HG02938 (cell line): ENCODE measurements around the gene STOX2.

ENCODE experiments used
- ATAC-seq: cut with Tn5 transposase; IDR thresholded peaks from one replicate; pipeline ENCODE4 v1.9.1; 2021; ENCODE audit warnings: mild to moderate bottlenecking, moderate library complexity; ENCODE audit not compliant: unreplicated experiment

The STOX2 gene, protein sequence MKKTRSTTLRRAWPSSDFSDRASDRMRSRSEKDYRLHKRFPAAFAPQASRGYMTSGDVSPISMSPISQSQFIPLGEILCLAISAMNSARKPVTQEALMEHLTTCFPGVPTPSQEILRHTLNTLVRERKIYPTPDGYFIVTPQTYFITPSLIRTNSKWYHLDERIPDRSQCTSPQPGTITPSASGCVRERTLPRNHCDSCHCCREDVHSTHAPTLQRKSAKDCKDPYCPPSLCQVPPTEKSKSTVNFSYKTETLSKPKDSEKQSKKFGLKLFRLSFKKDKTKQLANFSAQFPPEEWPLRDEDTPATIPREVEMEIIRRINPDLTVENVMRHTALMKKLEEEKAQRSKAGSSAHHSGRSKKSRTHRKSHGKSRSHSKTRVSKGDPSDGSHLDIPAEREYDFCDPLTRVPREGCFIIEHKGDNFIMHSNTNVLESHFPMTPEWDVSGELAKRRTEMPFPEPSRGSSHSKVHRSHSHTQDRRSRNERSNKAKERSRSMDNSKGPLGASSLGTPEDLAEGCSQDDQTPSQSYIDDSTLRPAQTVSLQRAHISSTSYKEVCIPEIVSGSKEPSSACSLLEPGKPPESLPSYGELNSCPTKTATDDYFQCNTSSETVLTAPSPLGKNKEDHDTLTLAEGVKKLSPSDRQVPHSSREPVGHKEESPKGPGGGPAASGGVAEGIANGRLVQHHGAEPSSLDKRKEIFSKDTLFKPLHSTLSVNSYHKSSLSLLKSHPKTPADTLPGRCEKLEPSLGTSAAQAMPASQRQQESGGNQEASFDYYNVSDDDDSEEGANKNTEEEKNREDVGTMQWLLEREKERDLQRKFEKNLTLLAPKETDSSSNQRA (N-terminal part only)

DNA sequence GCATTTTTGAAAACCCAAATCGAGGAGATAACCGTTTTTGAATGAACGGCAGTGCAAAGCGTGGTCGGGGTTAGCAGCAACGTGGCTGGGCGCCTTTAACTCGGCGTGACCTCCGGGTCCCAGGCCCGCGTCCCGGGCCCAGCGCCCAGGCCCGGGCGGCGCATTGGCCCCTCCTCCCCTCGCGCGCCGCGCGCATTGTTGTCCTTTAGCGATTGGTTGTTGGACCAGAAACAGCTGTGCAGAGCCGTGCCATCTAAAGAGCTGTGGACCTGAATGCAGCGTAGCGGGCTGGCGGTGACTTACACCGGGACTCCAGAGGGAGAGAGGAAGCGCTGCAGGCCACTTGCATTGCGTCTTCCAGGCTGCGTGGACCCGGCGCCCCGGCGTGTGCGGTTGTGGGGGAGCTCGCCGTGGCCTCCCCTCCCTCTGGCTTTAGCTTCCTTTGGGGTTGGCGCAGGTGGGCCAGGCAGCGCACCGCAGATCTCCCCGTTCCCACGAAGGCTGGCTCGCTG, at the start of gene STOX2:
STOX2 (plus strand) TSS at position 227 of the 512 bp plus-strand sequence. CDS start 1,484 bp downstream, outside the sequence.
- no peak for ATAC-seq

DNA sequence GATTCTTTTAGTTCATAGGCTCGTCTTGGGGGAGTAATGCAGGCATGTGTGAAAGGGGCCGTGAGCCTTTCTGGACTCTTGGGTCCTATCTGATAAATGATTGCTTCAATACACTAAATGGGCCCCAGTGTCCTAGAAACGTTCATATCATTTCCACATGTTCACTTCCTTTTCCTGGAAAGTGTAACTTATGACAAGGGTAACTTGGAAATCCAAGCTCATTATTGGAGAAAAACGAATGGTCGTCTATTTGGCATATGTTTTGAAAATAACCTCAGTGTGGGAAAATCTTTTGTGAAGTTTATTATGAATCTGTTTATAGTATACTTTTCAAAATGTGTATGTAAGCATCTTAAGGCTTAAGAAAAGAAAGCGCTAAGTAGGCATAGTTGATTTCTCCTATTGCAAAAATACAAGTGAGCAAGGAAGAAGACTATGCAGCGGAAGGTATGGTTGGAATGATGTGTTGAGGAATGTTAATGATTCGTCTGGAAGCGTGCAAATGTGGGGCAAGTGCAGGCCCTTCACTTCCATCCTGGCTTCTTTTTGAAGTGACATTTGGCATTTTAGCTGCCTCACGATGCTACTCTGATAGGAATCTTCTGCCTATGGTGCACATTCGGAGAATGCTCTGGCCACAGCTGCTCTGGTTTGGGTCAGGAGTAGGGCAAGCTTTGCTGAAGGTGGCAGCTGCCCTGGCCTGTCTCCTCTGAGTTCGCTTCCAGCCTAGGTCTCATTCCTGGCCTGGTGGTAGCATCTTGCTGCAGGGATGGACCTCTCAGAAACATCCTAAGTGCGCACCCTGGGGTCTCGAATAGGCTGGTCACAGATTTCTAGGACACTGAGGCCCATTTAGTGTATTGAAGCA, 49.5 kb upstream of the STOX2 start:
- ATAC-seq, result no peak

DNA sequence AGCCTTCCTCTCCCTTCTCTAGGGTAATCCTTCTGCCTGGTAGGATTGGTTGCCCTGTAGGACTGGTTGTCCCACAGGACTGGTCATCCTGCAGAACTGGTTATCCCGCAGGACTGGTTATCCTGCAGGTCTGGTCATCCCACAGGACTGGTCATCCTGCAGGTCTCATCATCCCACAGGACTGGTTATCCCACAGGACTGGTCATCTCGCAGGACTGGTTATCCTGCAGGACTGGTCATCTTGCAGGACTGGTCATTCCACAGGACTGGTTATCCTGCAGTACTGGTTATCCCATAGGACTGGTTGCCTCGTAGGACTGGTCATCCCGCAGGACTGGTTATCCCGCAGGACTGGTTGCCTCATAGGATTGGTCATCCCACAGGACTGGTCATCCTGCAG, 48.1 kb upstream of the STOX2 start:
- ATAC-seq, result no peak

DNA sequence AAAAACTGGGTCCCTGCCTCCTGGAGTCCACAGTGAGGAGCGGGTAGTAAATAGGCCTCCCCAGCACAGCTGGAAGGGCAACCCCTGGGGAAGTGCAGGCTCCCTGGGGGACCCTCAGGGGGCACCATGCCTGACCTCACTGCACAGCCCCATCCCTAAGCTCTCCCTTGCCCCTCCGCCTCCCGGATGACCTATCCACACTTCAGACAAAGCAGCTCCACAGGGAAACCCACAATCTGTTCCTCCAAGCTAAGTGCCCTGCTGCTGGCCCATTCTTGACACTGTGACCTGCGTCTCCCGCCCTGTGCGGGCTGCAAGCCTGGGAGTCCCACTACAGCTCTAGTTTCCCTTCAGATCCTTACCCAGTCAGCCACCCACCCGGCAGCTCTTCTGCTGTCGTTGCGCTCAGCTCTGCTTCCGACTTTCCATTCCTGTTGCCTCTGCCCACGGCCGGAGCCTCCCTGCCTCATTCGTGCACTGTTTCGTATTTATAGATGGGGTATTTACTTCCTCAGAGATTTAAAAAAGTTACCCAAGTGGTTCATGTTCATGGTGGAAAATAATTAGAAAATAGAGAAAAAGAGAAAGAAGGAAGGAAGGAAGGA, 47.0 kb upstream of the STOX2 start:
- ATAC-seq, result no peak

DNA sequence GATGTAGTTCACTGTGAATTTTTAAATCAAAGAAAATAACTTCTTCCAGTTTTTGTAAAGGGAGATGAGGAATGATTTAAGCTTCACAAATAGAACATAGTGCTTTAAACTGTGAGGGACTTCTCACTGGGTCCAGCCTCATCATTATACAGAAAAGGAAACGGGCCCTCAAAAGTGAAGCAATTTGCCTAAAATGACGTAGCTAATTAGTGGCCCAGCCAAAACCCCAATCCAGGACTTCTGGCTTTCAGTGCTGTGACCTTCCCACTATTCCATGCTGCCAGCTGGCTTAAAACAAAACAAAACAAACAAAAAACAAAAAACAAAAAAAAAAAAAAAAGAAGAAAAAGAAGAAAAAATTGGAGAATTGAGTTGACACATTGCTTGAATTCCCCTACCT, 45.0 kb upstream of the STOX2 start:
- ATAC-seq, result no peak

DNA sequence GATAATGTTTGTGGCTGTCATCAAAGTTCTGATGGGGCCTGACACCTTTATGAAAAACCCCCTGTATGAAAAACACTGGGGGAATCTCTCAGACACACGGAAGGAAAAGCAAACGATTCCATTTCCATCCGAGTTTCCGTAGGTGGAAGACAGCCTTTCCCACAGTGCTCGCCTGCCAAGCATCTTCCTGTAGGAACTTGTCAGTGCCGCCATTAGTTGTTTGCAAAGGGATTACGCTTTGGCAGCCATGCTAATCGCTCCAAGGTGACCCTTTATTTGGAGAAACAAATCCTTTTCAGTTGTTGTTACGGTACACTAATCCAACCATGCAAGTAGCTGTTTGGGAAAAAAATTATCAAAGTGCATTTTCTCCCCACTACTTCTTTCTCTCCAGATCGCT, 44.4 kb upstream of the STOX2 start:
- no peak for ATAC-seq

DNA sequence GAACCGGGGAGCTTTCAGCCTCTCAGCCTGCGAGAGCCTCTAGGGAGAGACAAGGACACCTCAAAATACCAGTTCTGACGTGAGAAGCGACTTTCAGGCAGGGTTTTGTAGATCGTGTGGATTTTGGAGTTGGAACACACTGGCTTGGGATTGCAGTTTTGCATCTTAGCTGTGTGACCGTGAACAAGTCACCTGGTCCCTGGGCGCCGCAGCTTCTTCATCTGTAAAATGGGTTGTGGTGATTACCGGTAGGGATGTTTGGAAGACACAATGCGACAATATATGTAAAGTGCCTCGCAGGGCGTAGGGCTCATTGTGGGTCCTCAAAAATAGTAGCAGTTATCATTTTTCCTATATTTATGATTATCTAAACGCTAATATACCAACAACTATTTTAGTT, 43.7 kb upstream of the STOX2 start:
- ATAC-seq, result no peak

DNA sequence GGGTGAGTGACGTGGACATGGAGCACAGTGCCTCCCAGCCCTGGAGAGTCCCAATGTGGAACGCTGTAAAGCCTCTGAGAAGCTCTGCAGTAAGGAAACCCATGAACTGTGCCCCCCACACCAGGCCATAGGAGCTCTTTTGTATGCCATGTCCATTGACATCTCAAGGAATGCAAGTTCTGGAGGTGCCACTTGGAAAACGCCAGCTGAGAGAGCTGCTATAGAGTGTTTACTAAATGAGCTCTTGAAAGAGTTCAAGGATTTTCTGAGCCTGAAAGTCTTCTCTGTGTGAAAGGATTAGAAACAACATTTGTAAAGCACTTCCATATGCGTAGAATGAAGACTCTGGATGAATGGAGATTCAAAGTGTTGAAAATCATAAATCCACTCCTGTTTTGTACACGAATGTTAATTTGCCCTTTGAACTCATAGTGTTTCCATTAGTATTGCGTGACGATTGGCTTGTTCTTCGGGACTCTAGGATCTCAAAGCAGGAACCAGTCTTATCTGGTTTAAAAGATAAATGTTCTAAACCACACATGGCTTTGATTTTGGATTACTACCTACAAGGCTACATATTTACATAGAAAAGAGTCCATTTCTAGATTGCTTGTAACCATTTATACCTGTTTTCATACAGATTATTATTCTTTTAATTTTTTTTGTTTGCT, 41.8 kb upstream of the STOX2 start:
- ATAC-seq, result no peak

DNA sequence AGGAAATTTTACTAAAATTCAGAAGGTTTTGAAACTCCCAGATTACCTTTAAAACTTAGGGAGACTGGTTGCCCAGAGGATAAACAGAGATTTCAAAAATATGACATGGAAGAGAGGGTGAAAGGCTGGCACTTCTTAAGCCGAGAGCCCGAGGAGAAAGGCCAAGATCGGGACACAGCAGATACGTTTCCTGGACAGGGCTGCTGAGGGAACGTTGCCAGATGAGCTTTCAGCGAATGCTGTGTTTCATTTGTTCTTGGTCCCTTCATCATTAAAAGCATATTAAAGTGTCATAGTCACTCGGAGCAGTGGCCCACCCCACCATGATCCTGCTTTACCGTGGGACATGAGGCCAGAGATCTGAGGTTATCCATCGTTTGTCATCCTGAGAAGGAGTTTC, 37.9 kb upstream of the STOX2 start:
- no peak for ATAC-seq

DNA sequence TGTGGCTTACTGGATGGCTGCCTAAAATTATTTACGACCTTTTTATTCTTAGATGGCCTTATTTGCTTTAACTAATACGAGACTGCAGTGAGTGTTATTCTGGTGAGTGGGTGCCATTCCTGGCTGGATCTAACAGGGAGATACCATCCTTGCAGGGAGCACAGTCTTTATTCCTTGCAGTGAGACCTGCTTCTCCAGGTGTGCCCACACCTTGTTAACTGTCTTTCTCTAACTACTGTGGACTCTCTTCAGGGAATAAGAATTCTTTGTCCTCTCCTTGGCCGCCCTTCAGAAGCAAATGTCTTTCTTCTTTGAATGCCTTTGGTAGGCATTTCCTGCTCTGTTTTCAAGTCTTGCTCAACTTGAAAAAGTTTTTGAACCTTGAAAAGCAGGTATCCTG, 34.1 kb upstream of the STOX2 start:
- ATAC-seq, result no peak

DNA sequence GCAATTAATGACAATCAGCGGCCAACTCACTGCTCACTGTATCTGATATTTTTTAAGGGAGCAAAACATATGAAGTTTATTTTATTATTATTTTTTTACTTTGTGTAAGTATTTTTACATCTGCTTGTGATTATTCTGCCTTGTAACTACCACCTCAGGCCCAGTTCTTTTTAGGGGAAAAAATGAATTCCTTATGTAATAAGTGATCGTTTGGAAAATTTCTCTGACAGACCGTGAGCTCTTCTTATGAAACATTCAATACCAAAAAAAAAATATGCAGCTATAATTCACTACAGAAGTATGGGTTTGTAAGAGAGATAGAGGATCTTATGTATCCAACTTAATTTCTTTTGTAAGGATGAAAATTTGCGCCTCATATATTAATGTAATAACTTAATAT, 33.5 kb upstream of the STOX2 start:
- ATAC-seq, result no peak

DNA sequence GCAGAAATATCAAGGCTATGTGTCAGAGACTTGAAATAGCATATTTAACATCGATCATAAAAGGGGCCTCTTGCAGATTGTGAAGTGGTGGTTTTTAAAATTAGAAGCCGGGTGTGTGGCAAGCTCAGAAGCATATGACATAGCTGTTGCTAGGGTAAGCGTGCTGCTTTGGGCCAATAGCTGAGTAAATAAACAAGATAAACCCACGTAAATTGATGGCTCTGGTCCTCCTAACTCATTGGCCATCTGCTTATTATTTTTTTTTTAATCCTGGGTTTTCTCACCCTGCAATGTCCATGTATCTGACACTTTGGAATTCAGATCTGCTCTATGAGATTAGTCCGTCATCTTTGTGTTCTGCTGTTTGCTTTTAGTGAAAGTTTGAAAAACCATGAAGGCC, 32.6 kb upstream of the STOX2 start:
- ATAC-seq, result no peak

DNA sequence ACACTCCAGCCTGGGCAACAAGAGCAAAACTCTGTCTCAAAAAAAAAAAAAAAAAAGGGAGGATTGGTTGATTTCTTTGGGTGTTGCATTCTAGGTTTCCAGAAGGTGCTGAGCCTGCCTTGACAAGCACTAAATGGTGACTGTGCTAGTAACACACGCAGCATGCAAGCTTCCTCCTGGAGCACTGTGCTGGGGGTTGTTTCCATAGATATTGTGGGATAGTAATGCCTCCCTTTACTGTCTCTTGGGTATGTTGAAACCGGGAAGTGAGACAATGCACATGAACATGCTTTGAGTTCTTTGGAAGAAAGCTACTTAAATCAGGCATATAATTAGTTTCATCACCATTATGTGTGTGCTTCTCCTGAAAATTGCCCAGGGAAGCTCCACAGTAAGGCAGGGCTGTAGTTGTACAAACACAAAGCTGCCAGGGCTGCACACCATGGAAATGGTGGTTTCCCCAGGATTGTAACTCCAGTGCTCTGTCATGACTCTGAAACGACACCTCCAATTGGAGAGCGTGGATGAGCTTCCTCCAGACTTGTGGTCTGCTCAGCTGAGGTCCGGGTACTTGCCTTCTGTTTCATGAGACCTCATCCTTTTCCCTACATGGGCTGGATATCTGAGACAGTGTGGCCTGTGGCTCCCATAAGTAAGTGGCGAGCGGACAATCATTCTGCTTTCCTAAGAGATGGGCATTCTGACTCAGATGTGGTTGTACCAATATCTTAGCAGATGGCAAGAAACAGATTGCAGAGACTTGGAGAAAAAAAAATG, 31.5 kb upstream of the STOX2 start:
- no peak for ATAC-seq

DNA sequence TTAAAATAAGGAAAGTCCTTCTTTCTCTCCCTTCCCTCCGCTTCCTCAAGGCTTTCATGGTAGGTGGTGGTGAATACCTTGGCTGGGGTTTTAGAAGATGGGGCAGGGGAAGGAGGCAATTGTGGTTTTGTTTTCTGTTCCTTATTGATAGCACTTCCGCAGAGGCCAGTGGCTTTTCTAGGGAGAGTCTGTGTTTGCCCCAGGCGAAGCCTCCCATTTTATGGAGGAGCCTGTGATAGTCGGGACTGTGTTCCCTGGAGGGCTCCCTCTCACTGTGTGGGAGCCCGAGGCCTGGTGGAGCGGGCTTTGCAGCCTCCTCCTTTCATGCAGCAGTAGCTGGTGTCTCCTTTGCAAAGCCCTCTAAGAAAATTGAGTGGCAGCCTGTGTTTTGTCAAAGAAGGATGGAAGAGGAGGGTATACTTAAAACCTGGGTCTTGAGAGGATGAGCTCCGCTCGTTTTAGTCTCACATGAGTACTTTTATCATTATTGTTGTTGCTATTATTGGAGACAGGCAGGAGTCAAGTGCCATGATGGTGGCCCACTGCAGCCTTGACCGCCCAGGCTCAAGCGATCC, 29.8 kb upstream of the STOX2 start:
- no peak for ATAC-seq

DNA sequence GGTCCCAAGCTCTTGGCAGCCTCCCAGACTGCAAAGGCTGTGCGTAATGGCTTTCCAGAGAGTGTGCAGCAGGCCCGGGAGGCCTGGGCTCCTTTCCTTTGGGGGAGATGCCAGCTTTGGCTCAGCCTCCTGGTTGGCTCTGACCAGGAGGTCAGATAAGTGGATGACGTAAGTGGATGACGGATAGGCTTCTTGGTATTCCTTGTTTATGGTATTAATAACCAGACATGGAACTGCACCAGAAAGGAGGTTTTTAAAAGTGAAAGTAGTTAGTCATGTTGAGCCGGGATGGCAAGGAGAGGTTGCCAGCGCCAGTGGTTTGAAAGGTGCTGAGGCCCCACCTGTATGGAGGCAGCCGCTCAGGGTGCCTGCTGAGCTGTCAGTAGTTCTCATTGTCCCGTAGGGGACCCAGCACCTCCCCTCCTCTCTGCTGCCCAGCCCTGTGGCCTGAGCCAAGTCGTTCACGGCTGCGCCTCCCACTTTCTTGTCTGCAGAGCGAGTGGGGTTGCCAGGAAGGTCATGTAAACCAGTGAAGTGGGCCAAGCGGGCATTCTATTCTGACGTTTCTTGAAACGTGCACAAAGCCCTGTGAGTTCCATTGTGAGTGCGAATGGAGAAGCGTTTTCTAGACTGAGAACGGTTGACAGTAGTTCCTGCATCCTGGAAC, 28.7 kb upstream of the STOX2 start:
- no peak for ATAC-seq

DNA sequence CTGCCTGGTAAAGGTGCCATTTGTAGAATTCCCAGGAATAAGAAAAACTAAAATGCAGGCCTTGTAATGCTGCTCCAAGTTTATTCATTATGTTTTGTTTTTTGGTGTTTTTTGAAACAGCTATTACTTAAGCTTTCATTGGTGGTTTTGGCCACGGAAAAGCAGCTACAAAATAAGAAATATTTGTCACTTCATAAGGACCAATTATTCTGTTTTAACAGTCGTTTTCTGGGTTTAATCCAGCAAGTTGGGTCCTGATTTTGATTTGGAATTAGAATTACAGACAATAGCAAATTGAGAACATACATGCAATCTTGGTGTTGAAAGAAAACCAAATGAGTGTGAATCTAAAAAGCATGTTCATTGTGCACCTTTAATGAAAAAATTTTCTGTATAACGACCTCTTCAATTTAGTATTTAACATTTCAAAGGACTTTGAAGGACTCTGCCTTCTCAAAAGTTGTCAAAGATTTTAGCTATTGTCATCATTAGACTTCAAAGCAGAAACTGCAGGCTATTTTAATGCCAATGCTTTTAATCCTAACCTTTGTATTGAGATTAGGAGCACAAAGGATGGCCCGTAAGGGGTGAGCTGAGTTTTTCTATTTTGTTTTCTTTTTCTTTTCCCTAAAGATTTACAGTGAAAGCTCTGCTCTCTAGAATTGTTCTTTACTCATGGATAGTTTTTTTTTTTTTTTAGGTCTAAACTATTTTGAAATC, 26.7 kb upstream of the STOX2 start:
- ATAC-seq, result no peak

DNA sequence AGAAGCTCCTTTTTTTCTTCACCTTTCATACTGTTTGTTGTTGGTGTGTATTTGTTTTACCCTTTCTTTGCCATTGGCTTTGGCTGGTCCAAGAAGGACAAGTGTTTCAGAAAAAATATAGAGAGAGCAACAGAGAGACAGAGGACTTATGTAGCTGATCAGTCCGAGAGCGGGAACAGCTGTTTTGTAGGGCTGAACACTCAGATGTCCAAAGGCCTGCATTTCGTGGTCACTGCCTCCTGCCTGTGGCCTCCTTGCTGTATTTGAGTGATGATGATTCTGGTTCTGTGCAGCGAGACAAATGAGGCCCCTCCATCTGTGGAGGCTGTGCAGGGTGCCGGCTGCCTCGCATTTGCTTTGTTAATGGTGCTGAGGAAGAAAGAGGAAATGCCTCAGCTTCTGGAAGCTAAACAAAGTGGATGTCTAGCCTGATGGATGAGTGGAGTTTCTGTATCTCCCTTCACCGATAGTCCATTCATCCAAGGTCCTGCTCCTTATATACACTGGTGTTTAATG, 19.8 kb upstream of the STOX2 start:
- ATAC-seq, result no peak

DNA sequence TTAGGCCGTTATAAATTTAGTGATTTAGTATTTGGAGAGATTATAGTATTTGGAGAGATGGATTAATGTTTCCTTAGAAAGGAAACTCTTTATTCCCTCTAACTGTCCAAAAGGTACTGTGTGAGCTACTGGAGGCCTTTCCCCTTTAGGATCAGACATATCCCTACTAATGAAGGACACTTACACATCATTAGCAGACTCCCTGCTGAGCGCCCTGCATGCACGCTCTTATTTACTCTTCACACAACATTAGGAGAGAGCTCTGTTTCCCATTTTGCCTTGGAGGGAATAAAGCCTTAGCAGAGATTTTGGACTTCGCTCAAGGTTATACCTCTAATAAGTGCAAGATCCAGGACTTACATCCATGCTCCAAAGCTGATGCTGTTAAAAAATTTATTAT, 17.8 kb upstream of the STOX2 start:
- ATAC-seq, result no peak
